HG02938 (cell line): Measurements from ENCODE around the gene CYB5R4.

Source experiments
- ATAC-seq: cut with Tn5 transposase; IDR thresholded peaks from one replicate; pipeline ENCODE4 v1.9.1; 2021; ENCODE audit warnings: mild to moderate bottlenecking, moderate library complexity; ENCODE audit not compliant: unreplicated experiment

Gene CYB5R4

GRCh38 chr6:83859410-83860358 is at the start of gene CYB5R4:
CYB5R4 (plus strand) TSS chr6:83859689; CDS start chr6:83859783, 94 bp downstream.
- ATAC-seq = peak; percentile 93

GRCh38 chr6:83812595-83812994 is 46.9 kb upstream of the CYB5R4 start:
- ATAC-seq = no peak

- ATAC-seq = no peak
Measured at GRCh38 chr6:83815631-83816272, 43.7 kb upstream of the CYB5R4 start.

- ATAC-seq = no peak
Measured at GRCh38 chr6:83822629-83823169, 36.8 kb upstream of the CYB5R4 start.

- no peak for ATAC-seq
Measured at GRCh38 chr6:83824388-83824801, 35.1 kb upstream of the CYB5R4 start.

GRCh38 chr6:83824831-83825230 is 34.7 kb upstream of the CYB5R4 start:
- no peak for ATAC-seq

GRCh38 chr6:83827050-83827449 is 32.4 kb upstream of the CYB5R4 start:
- ATAC-seq = no peak

GRCh38 chr6:83838727-83839126 is 20.8 kb upstream of the CYB5R4 start:
- no peak for ATAC-seq

- no peak for ATAC-seq
Measured at GRCh38 chr6:83844170-83844569, 15.3 kb upstream of the CYB5R4 start.

GRCh38 chr6:83846291-83846690 is 13.2 kb upstream of the CYB5R4 start:
- ATAC-seq = no peak

- ATAC-seq = peak; percentile 74
Measured at GRCh38 chr6:83847179-83847578, 12.3 kb upstream of the CYB5R4 start.

GRCh38 chr6:83849127-83849526 is 10.4 kb upstream of the CYB5R4 start:
- no peak for ATAC-seq

GRCh38 chr6:83849610-83850009 is 9.9 kb upstream of the CYB5R4 start:
- ATAC-seq = no peak

- no peak for ATAC-seq
Measured at GRCh38 chr6:83852528-83853177, 6.8 kb upstream of the CYB5R4 start.

GRCh38 chr6:83853178-83854000 is 6.1 kb upstream of the CYB5R4 start, which contains the start of gene RIPPLY2:
RIPPLY2 (plus strand) TSS chr6:83853360; CDS start chr6:83853417, 57 bp downstream.
- ATAC-seq = no peak

- no peak for ATAC-seq
Measured at GRCh38 chr6:83854001-83854501, 5.4 kb upstream of the CYB5R4 start.

- ATAC-seq = no peak
Measured at GRCh38 chr6:83854766-83855165, 4.7 kb upstream of the CYB5R4 start.

- ATAC-seq = peak; percentile 13
Measured at GRCh38 chr6:83860359-83860755, 868 bp downstream of the CYB5R4 start.

- ATAC-seq = no peak
Measured at GRCh38 chr6:83860782-83861495, 1.4 kb downstream of the CYB5R4 start.
